HepG2 (cell line): ENCODE measurements around the gene CTXN1. TPM values are rescaled to one million over a fixed set of nuclear protein-coding genes. Genes with fewer than 3 reads are reported as not detected.

ENCODE experiments used
- ADNP ChIP-seq: sonication (generic); formaldehyde crosslinking; IDR thresholded peaks from 2 replicates; pipeline ENCODE4 v1.4.0; 2020; ENCODE audit warnings: missing genetic modification reagents
- AGO1 ChIP-seq: fragments of 200-400 bp; formaldehyde crosslinking; IDR thresholded peaks from 2 replicates; pipeline ENCODE4 v1.6.1; 2017; ENCODE audit warnings: mild to moderate bottlenecking, low read depth, low read length, moderate library complexity; ENCODE audit not compliant: poor library complexity, severe bottlenecking
- AKAP8 ChIP-seq: sonication (generic); formaldehyde crosslinking; IDR thresholded peaks from 2 replicates; pipeline ENCODE4 v1.5.1; 2020; ENCODE audit warnings: mild to moderate bottlenecking, missing genetic modification reagents
- HNF4G ChIP-seq, 2 experiments: sonication (generic) in 1 of 2; formaldehyde crosslinking in 1 of 2; IDR thresholded peaks; 2 replicates each; pipeline versions ENCODE4 v1.4.0 to v1.6.1; 2011 to 2020; ENCODE audit warnings: borderline replicate concordance in 2 of 2, low read depth in 2 of 2, mild to moderate bottlenecking in 2 of 2, low read length in 1 of 2, missing genetic modification reagents in 1 of 2, moderate library complexity in 1 of 2
- HOMEZ ChIP-seq: IDR thresholded peaks from 2 replicates; pipeline ENCODE4 v1.6.1; 2016; ENCODE audit warnings: low read depth
- MTF2 ChIP-seq: sonication (generic); formaldehyde crosslinking; IDR thresholded peaks from 2 replicates; pipeline ENCODE4 v1.5.0; 2020; ENCODE audit warnings: missing genetic modification reagents, borderline replicate concordance
- SP2 ChIP-seq: sonication (generic); formaldehyde crosslinking; IDR thresholded peaks from 2 replicates; pipeline ENCODE4 v1.5.1; 2020; ENCODE audit warnings: mild to moderate bottlenecking, missing genetic modification reagents
- ZBTB37 ChIP-seq: sonication (generic); formaldehyde crosslinking; IDR thresholded peaks from 2 replicates; pipeline ENCODE4 v1.4.0; 2020; ENCODE audit warnings: mild to moderate bottlenecking, missing genetic modification reagents
- ZNF12 ChIP-seq: sonication (generic); formaldehyde crosslinking; IDR thresholded peaks from 2 replicates; pipeline ENCODE4 v1.5.0; 2020; ENCODE audit warnings: missing genetic modification reagents
- ZNF274 ChIP-seq: sonication (generic); formaldehyde crosslinking; IDR thresholded peaks from 2 replicates; pipeline ENCODE4 v1.5.1; 2020; ENCODE audit warnings: mild to moderate bottlenecking, missing genetic modification reagents
- ZNF569 ChIP-seq: sonication (generic); formaldehyde crosslinking; IDR thresholded peaks from 2 replicates; pipeline ENCODE4 v1.5.0; 2020; ENCODE audit warnings: mild to moderate bottlenecking, missing genetic modification reagents, moderate library complexity, borderline replicate concordance
- ZSCAN5A ChIP-seq: sonication (generic); formaldehyde crosslinking; IDR thresholded peaks from 2 replicates; pipeline ENCODE4 v1.8.0; 2022; ENCODE audit warnings: mild to moderate bottlenecking, missing genetic modification reagents, borderline replicate concordance
- polyA plus RNA-seq, 8 experiments: library from polyadenylated mRNA; depleted of rRNA in 3 of 8; stranded (reverse) in 7 of 8; unstranded in 1 of 8; fragments of >200 nt; fragmentation: Illumina TruSeq in 4 of 8; extraction: Trizol in 4 of 8; gene quantifications; 2 replicates each; pipeline versions ENCODE4 v1.2.1 to v1.2.3, GENCODE V29; 2011 to 2016; ENCODE audit warnings: low read depth in 4 of 8, missing spikeins in 1 of 8, mixed read lengths in 1 of 8; ENCODE audit not compliant: insufficient read depth in 1 of 8
- total RNA-seq, 5 experiments: library from RNA; depleted of rRNA; stranded (reverse); fragments of >200 nt; fragmentation: Illumina TruSeq; extraction: Trizol; gene quantifications; 2 replicates each; pipeline ENCODE4 v1.2.3, GENCODE V29; 2016; ENCODE audit warnings: low read depth in 1 of 5
- TF ChIP-seq, protein P1 (sequence below): sonication (generic); formaldehyde crosslinking; IDR thresholded peaks from 2 replicates; pipeline ENCODE4 v1.5.0; 2020; ENCODE audit warnings: missing genetic modification reagents, mild to moderate bottlenecking, borderline replicate concordance
- TF ChIP-seq, protein P2 (sequence below): sonication (generic); formaldehyde crosslinking; IDR thresholded peaks from 2 replicates; pipeline ENCODE4 v1.4.0; 2020; ENCODE audit warnings: missing genetic modification reagents, low read depth, mild to moderate bottlenecking, borderline replicate concordance
- TF ChIP-seq, protein P3 (sequence below): sonication (generic); formaldehyde crosslinking; IDR thresholded peaks from 2 replicates; pipeline ENCODE4 v1.4.0; 2020; ENCODE audit warnings: missing genetic modification reagents

The CTXN1 gene
- total and polyA plus RNA-seq, 2 of the 13 experiments (the other 11 are each of a cell fraction or from before 2014, with no cell fraction given) = 0.11 TPM; not detected in 1

DNA sequence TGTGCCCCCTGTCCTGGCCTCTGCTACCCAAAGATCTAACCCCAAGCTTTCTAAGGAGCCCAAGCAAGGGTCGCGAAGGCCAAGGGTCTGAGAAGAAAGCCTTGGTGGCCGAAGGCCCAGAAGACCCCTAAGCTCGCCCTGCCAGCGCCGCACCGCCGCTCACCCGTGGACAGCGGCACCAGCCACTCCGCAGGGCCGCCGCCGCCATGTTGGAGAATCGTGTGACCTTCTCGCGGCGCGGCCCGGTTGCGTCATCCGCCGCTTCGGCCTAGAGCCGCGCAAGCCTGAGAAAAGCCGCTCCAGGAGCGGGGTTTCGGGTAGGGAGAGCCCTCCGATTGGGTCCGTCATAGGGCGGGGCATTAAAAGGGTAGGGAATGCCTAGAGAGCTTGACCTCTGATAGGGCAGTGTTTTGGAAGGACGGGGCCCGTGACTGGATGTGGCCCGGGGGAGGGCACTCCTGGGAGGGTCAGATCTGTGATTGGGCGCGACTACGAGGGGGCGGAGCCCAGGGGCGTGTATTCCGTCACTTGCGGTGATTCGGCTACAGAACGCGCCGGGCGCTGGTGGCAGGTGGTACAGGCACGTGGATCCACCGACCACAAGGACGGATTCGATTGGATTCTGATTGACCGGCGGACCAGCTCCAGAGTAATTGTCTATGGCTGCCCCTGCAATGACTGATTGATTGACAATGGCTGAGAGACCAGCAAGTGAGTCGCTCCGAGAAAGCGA is 17.7 kb upstream of the CTXN1 start, which contains the start of gene TIMM44 (continued):
- TF ChIP-seq, protein P1, sequence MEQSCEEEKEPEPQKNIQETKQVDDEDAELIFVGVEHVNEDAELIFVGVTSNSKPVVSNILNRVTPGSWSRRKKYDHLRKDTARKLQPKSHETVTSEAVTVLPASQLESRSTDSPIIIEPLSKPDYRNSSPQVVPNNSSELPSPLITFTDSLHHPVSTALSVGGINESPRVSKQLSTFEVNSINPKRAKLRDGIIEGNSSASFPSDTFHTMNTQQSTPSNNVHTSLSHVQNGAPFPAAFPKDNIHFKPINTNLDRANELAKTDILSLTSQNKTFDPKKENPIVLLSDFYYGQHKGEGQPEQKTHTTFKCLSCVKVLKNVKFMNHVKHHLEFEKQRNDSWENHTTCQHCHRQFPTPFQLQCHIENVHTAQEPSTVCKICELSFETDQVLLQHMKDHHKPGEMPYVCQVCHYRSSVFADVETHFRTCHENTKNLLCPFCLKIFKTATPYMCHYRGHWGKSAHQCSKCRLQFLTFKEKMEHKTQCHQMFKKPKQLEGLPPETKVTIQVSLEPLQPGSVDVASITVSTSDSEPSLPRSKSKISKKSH = peak; percentile 2; the same call in 1 of the 2 replicates
- TF ChIP-seq ZNF569 (CRISPR knock-in tag) = no peak
- TF ChIP-seq, protein P2, sequence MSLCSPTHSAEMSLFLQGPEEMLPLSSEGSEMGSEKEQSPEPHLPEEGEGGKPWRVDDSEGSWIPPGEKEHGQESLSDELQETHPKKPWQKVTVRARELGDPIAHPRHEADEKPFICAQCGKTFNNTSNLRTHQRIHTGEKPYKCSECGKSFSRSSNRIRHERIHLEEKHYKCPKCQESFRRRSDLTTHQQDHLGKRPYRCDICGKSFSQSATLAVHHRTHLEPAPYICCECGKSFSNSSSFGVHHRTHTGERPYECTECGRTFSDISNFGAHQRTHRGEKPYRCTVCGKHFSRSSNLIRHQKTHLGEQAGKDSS (CRISPR knock-in tag) = 0 out of 2 replicates have a peak, but pooled peaks have one; percentile 37
- TF ChIP-seq AKAP8 = peak; percentile 65; the same call in 1 of the 2 replicates
- peak; percentile 89 for TF ChIP-seq SP2 (CRISPR knock-in tag)
- TF ChIP-seq, protein P3, sequence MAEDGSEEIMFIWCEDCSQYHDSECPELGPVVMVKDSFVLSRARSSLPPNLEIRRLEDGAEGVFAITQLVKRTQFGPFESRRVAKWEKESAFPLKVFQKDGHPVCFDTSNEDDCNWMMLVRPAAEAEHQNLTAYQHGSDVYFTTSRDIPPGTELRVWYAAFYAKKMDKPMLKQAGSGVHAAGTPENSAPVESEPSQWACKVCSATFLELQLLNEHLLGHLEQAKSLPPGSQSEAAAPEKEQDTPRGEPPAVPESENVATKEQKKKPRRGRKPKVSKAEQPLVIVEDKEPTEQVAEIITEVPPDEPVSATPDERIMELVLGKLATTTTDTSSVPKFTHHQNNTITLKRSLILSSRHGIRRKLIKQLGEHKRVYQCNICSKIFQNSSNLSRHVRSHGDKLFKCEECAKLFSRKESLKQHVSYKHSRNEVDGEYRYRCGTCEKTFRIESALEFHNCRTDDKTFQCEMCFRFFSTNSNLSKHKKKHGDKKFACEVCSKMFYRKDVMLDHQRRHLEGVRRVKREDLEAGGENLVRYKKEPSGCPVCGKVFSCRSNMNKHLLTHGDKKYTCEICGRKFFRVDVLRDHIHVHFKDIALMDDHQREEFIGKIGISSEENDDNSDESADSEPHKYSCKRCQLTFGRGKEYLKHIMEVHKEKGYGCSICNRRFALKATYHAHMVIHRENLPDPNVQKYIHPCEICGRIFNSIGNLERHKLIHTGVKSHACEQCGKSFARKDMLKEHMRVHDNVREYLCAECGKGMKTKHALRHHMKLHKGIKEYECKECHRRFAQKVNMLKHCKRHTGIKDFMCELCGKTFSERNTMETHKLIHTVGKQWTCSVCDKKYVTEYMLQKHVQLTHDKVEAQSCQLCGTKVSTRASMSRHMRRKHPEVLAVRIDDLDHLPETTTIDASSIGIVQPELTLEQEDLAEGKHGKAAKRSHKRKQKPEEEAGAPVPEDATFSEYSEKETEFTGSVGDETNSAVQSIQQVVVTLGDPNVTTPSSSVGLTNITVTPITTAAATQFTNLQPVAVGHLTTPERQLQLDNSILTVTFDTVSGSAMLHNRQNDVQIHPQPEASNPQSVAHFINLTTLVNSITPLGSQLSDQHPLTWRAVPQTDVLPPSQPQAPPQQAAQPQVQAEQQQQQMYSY = peak; percentile 38; the same call in 1 of the 2 replicates
- no peak; the same call in 1 of the 2 replicates for TF ChIP-seq HOMEZ
- TF ChIP-seq ZNF12 (CRISPR knock-in tag) = no peak
- TF ChIP-seq ZBTB37 (CRISPR knock-in tag) = peak; percentile 63; the same call in 1 of the 2 replicates
- TF ChIP-seq ADNP (CRISPR knock-in tag) = no peak
- TF ChIP-seq ZNF274 (CRISPR knock-in tag) = peak; percentile 74; the same call in 1 of the 2 replicates
- TF ChIP-seq HNF4G (IDR thresholded peaks at IDR 0.05; ENCODE audit: borderline replicate concordance, low read depth, low read length) = no peak
- no peak; the same call in 1 of the 2 replicates for TF ChIP-seq HNF4G (CRISPR knock-in tag; IDR thresholded peaks at IDR 0.05; ENCODE audit: borderline replicate concordance, low read depth)
- TF ChIP-seq AGO1 = no peak
- TF ChIP-seq ZSCAN5A (CRISPR knock-in tag) = peak; percentile 80; the same call in 1 of the 2 replicates
- TF ChIP-seq MTF2 (CRISPR knock-in tag) = no peak
